Ovary (tissue), 9 donors: ENCODE results near the gene MRPL44. TPM values are rescaled to one million over a fixed set of nuclear protein-coding genes. Genes with fewer than 3 reads are reported as not detected.

Source experiments
- DNase-seq, 5 donors: peaks; one replicate each; pipeline ENCODE4 v3.0.0-alpha.2; 2019 to 2020
- H3K27ac ChIP-seq, 2 donors: fragments of 200-600 bp; one replicate each; pipeline versions ENCODE4 v1.5.1 to v1.8.0; 2019 to 2022
- H3K27me3 ChIP-seq: fragments of 200-600 bp; one replicate; pipeline ENCODE4 v1.8.0; 2022
- H3K36me3 ChIP-seq: fragments of 200-600 bp; sonication (generic); one replicate; pipeline ENCODE4 v1.5.1; 2019
- H3K4me1 ChIP-seq: one replicate; pipeline ENCODE4 v1.8.1; 2013; ENCODE audit warnings: mild to moderate bottlenecking, moderate library complexity; ENCODE audit not compliant: insufficient read depth
- H3K4me3 ChIP-seq: fragments of 200-600 bp; sonication (generic); one replicate; pipeline ENCODE4 v1.5.1; 2017
- H3K9me3 ChIP-seq, 2 donors: fragments of 200-600 bp in 1 of 2; sonication (generic) in 1 of 2; one replicate each; pipeline versions ENCODE4 v1.5.1 to v1.8.1; 2013 to 2019; ENCODE audit warnings: mild to moderate bottlenecking in 1 of 2, moderate library complexity in 1 of 2
- CTCF ChIP-seq, 3 donors: fragments of 450-650 bp in 2 of 3; fragments of 200-600 bp in 1 of 3; IDR thresholded peaks; one replicate each; pipeline versions ENCODE4 v1.5.1 to v1.8.0; 2016 to 2022; ENCODE audit warnings: antibody characterized with exemption in 3 of 3, mild to moderate bottlenecking in 1 of 3
- EP300 ChIP-seq: sonication (generic); formaldehyde crosslinking; IDR thresholded peaks from one replicate; pipeline ENCODE4 v1.6.1; 2017; ENCODE audit warnings: antibody characterized with exemption
- POLR2A ChIP-seq: fragments of 450-650 bp; IDR thresholded peaks from one replicate; pipeline ENCODE4 v1.6.1; 2017; ENCODE audit warnings: antibody characterized with exemption, mild to moderate bottlenecking, moderate library complexity
- WGBS, 3 donors: extraction: QIAGEN DNeasy Blood & Tissue Kit in 1 of 3; methylation state at CpG; one replicate each; pipeline versions ENCODE4 v1.1.5 to v1.1.7; 2013 to 2017; 5-methylcytosine and 5-hydroxymethylcytosine counted together
- intact Hi-C, 4 donors: fragments of 100-400 bp; cut with DNase I; formaldehyde crosslinking; loops; one replicate each; pipeline versions ENCODE4 v1.11.0 to v1.15.1; 2022 to 2023
- polyA plus RNA-seq, 2 donors: library from polyadenylated mRNA; stranded (reverse); fragments of 200-250 nt in 1 of 2; fragments of 350-450 nt in 1 of 2; fragmentation: Illumina TruSeq in 1 of 2; extraction: RNeasy Lipid Tissue Mini Kit (QIAGEN cat#74804) in 1 of 2; gene quantifications; one replicate each; pipeline ENCODE4 v1.2.3, GENCODE V29; 2013 to 2014
- total RNA-seq, 7 donors: library from RNA; depleted of rRNA in 2 of 7; stranded (reverse); fragments of >200 nt in 2 of 7; fragmentation: NEBNext Ultra II Directional in 3 of 7; extraction: Animal tissue kit (Norgen Biotek cat#: 25700) in 3 of 7; gene quantifications; one replicate each; pipeline versions ENCODE4 v1.1.0 to v1.2.4, GENCODE V29; 2016 to 2023
- donor health status: DM: no; HTN: no; CAD: no; lungs with moderate emphysema.
- donor health status: DM: no; HTN: no; CAD: no.
- donor health status: Bipolar disorder and iron deficiency.
- donor health status: DM: yes; HTN: yes; CAD: no.
- donor health status: DM: no; HTN: no; CAD: no.
- donor health status: DM: yes; HTN: yes; CAD: no.

MRPL44 gene
- total and polyA plus RNA-seq, 9 donors, result 12.6 to 28.3 (median 17.5) TPM

GRCh38 chr2:223941579-223942277 lies 15.5 kb upstream of the MRPL44 start:
- Histone ChIP-seq H3K9me3 (no peaks in the 10 kb centered on the region), H3K4me1 (peaks cover 23% of the 10 kb centered on the region), H3K36me3 (no peaks in the 10 kb centered on the region), H3K27me3 (no peaks in the 10 kb centered on the region), H3K27ac (no peak overlapping the region), H3K4me3 (no peak overlapping the region)
- intact Hi-C loops, result loop anchor here in 1 of 4 donors (5.0 kb wide), 1 partner anchor 104 kb away; the partner anchor contains the start of gene AP1S3
- WGBS, 3 donors, result 32 to 34% (median 33%) methylated on average over 12 of the region's 12 CpGs
- no peak for DNase-seq
- no peak for TF ChIP-seq EP300
- no peak for TF ChIP-seq POLR2A
- TF ChIP-seq CTCF (IDR thresholded peaks at IDR 0.05), result no peak

DNA sequence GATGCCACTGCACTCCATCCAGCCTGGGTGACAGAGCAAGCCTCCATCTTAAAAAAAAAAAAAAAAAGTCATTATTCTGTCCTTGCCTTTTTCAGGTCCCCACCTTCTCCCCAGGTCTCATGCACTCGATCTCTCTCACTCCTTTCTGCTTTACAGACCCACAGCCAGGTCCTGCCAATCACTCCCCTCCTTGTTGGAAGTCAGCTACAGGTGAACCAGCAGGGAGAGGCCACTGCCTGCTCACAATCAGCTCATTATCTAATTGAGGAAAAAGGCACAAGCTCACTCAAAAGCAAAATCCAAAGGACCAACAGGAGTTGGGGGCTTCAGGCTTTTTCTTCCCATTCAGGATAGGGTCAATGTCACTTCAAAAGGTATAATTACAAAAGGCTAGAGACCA lies 14.1 kb upstream of the MRPL44 start:
- H3K27ac ChIP-seq, result no peak overlapping the region
- TF ChIP-seq POLR2A, result no peak
- no peaks in the 10 kb centered on the region for H3K36me3 ChIP-seq
- H3K27me3 ChIP-seq, result no peaks in the 10 kb centered on the region
- H3K4me1 ChIP-seq, result peaks cover 20% of the 10 kb centered on the region
- H3K9me3 ChIP-seq, result no peaks in the 10 kb centered on the region
- H3K4me3 ChIP-seq, result no peak overlapping the region
- 58 to 73% (median 67%) methylated on average over 1 of the region's 1 CpG for WGBS, 3 donors
- intact Hi-C loops, result loop anchor here in 1 of 4 donors (5.0 kb wide), 1 partner anchor 106 kb away; the partner anchor contains the start of gene AP1S3
- no peak for DNase-seq

GRCh38 chr2:223943561-223944008 lies 13.7 kb upstream of the MRPL44 start:
- H3K9me3 ChIP-seq, result no peaks in the 10 kb centered on the region
- no peak for TF ChIP-seq POLR2A
- H3K36me3 ChIP-seq, result no peaks in the 10 kb centered on the region
- 3 to 6% (median 6%) methylated on average over 7 of the region's 7 CpGs for WGBS, 3 donors
- intact Hi-C loops, result loop anchor here in 1 of 4 donors (5.0 kb wide), 1 partner anchor 106 kb away; the partner anchor contains the start of gene AP1S3
- H3K27me3 ChIP-seq, result no peaks in the 10 kb centered on the region
- peaks cover 20% of the 10 kb centered on the region for H3K4me1 ChIP-seq
- H3K27ac ChIP-seq, result no peak overlapping the region
- H3K4me3 ChIP-seq, result peak overlapping the region; percentile 76
- DNase-seq, result no peak

- peak overlapping the region; percentile 81 to 85 for H3K27ac ChIP-seq
- H3K36me3 ChIP-seq, result no peaks in the 10 kb centered on the region
- H3K4me1 ChIP-seq, result peaks cover 15% of the 10 kb centered on the region
- WGBS, 3 donors, result 0% methylated on average over 42 to 46 of the region's 46 CpGs
- no peak for TF ChIP-seq EP300
- TF ChIP-seq CTCF (IDR thresholded peaks at IDR 0.05), result no peak
- TF ChIP-seq POLR2A, result no peak
- H3K27me3 ChIP-seq, result no peaks in the 10 kb centered on the region
- H3K9me3 ChIP-seq, result no peaks in the 10 kb centered on the region
- peak overlapping the region; percentile 76 for H3K4me3 ChIP-seq
- intact Hi-C loops, result loop anchor here in 1 of 4 donors (5.0 kb wide), 1 partner anchor 107 kb away; the partner anchor contains the start of gene AP1S3
- DNase-seq, result peak; percentile 24 to 60 (median 39)
Measured at GRCh38 chr2:223944166-223944702, 13.0 kb upstream of the MRPL44 start.

- 0 to 1% (median 1%) methylated on average over 68 to 87 of the region's 87 CpGs for WGBS, 3 donors
Measured at GRCh38 chr2:223944703-223945531, 12.3 kb upstream of the MRPL44 start, which contains the start of gene WDFY1. Gene WDFY1 (minus strand): TSS chr2:223945335. CDS start chr2:223945284, 51 bp downstream.

More at GRCh38 chr2:223944703-223945531, 12.3 kb upstream of the MRPL44 start, which contains the start of gene WDFY1:
- intact Hi-C loops, result loop anchor here in 1 of 4 donors (5.0 kb wide), 1 partner anchor 108 kb away; the partner anchor contains the start of gene AP1S3
- H3K9me3 ChIP-seq, result no peaks in the 10 kb centered on the region
- peak within 1 kb of the TSS; percentile 81 to 85 for H3K27ac ChIP-seq
- no peaks in the 10 kb centered on the region for H3K27me3 ChIP-seq
- peaks cover 12% of the 10 kb centered on the region for H3K4me1 ChIP-seq
- TF ChIP-seq CTCF (IDR thresholded peaks at IDR 0.05), result no peak
- peak; percentile 78 for TF ChIP-seq POLR2A
- no peak for TF ChIP-seq EP300
- peak within 1 kb of the TSS; percentile 76 for H3K4me3 ChIP-seq
- peak; percentile 84 to 93 (median 88) for DNase-seq
- no peaks in the 10 kb centered on the region for H3K36me3 ChIP-seq
